ENCODE results near the gene LRRK2.

DNA sequence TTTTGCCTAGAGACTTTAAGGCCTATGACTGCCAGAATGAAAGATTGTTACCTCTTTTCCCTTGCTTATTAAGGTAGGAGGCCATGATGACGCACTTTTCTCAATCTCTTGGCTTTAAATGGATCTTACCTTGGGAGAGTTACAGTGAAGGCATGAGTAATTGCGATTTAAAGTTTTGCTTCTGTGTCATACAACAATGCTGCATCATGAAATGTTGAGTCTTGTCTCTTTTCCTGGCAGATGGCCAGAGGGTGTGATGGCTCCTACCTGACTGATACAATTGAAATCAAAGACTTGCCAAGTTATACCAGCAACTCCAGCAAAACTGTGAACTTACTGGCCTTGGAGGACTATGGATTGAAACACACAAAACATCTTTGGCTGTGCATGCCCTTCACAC, 17.2 kb upstream of the LRRK2 start:
- TF ChIP-seq, protein P1, sequence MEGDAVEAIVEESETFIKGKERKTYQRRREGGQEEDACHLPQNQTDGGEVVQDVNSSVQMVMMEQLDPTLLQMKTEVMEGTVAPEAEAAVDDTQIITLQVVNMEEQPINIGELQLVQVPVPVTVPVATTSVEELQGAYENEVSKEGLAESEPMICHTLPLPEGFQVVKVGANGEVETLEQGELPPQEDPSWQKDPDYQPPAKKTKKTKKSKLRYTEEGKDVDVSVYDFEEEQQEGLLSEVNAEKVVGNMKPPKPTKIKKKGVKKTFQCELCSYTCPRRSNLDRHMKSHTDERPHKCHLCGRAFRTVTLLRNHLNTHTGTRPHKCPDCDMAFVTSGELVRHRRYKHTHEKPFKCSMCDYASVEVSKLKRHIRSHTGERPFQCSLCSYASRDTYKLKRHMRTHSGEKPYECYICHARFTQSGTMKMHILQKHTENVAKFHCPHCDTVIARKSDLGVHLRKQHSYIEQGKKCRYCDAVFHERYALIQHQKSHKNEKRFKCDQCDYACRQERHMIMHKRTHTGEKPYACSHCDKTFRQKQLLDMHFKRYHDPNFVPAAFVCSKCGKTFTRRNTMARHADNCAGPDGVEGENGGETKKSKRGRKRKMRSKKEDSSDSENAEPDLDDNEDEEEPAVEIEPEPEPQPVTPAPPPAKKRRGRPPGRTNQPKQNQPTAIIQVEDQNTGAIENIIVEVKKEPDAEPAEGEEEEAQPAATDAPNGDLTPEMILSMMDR (IDR thresholded peaks at IDR 0.05; ENCODE audit: low read depth, low read length, poor library complexity, severe bottlenecking): no peak
- no peak for TF ChIP-seq EZH2phosphoT487 (IDR thresholded peaks at IDR 0.05; ENCODE audit: borderline replicate concordance, low read length)
